Measurements from ENCODE around the gene AOPEP.

DNA sequence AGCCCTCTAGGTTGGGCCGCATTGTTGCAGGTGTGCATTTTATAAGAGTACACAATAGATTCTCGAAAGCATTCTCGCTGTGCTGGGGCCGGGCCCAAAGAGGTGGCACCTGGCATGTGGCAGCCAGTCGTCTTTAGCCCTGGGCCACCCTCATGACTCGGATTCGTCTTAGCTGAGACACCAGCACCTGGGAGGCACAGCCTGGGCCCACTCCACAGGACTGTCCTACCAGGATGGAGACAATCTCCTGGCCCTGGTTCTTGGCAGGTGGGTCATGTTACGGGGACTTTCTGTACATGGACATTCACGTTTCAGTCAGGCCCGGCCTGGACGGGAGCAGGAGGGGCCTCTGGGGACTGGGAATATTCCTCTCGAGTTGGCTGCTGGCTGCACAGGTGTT is 378.5 kb downstream of the AOPEP start:
- TF ChIP-seq POLR2AphosphoS5 (IDR thresholded peaks at IDR 0.05) (no peak), EP300 (IDR thresholded peaks at IDR 0.05) (no peak), POLR2A (IDR thresholded peaks at IDR 0.05) (no peak)
- TF ChIP-seq, protein P1, sequence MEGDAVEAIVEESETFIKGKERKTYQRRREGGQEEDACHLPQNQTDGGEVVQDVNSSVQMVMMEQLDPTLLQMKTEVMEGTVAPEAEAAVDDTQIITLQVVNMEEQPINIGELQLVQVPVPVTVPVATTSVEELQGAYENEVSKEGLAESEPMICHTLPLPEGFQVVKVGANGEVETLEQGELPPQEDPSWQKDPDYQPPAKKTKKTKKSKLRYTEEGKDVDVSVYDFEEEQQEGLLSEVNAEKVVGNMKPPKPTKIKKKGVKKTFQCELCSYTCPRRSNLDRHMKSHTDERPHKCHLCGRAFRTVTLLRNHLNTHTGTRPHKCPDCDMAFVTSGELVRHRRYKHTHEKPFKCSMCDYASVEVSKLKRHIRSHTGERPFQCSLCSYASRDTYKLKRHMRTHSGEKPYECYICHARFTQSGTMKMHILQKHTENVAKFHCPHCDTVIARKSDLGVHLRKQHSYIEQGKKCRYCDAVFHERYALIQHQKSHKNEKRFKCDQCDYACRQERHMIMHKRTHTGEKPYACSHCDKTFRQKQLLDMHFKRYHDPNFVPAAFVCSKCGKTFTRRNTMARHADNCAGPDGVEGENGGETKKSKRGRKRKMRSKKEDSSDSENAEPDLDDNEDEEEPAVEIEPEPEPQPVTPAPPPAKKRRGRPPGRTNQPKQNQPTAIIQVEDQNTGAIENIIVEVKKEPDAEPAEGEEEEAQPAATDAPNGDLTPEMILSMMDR (IDR thresholded peaks at IDR 0.05) = no peak
